GM18858 (cell line): ENCODE measurements around the gene KCNMA1.
"Not testable (repeated sequence)": the region's sequence is repeated elsewhere in the genome, so short reads cannot be mapped to it uniquely, and the experiment has no call there.

Source experiments
- ATAC-seq: cut with Tn5 transposase; IDR thresholded peaks from one replicate; pipeline ENCODE4 v1.9.1; 2021; ENCODE audit not compliant: unreplicated experiment

The KCNMA1 gene

GRCh38 chr10:77608281-77608680 is 29.3 kb downstream of the KCNMA1 start:
- no peak for ATAC-seq

GRCh38 chr10:77606751-77607150 is 30.9 kb downstream of the KCNMA1 start:
- no peak for ATAC-seq

DNA sequence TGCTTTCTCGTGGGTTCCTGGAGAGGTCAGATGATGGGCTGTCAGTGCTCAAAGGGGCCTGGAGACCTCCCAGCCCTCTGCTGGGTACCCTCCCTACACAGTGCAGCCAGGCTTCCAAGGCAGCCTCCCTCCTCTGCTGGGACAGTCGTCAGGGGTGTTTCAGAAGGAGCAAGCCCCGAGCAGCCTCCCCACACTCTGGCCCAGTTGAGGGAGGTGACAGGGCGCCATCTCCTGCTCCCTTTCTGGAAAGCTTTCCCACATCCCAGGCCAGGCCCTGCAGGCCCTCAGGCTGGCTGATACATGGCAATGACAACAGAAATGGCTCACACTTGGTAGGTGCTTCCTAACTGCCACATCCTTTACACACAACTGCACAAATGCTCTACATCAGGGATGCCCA is 32.1 kb downstream of the KCNMA1 start:
- ATAC-seq, result no peak

DNA sequence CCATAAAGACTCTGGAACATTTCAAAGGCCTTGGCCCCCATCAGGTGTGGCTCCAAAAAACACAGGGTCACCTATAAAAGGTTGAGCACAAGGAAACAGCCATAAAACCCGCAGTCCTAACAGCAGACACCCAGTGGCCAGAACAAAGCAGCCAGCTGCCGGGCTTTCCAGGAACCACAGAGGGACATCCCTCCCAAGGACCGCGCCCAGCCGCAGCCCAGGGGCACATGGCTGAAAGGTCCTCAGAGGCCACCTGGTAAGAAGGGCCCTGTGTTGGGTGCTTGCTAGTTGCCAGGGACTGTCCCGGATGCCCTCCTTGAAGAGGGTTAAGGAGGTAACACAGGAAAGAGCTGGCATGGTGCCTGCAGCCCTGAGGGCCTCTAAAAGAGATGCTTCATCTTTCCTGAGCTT is 32.7 kb downstream of the KCNMA1 start:
- no peak for ATAC-seq

DNA sequence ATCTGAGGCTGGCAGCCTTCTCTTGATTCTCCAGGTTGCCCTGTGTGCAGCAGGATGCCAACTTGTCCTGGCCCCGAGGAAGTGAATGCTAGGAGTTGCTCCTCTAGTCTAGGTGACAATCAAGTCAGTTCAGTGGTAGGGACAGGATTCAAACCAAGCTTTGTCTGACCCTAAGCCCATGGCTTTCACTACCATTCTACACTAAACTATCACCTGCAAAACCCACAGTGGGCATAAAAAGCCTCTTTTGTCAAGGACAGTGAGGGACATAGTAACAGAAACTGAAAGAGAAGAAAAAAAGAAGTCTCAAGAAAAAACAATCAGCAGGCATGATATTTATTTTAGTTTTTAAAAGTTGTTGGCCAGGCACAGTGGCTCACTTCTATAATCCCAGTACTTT is 33.5 kb downstream of the KCNMA1 start:
- ATAC-seq, result no peak

GRCh38 chr10:77603534-77603927 is 34.1 kb downstream of the KCNMA1 start:
- peak; percentile 55 for ATAC-seq

- no peak for ATAC-seq
Measured at GRCh38 chr10:77602913-77603533, 34.6 kb downstream of the KCNMA1 start.

DNA sequence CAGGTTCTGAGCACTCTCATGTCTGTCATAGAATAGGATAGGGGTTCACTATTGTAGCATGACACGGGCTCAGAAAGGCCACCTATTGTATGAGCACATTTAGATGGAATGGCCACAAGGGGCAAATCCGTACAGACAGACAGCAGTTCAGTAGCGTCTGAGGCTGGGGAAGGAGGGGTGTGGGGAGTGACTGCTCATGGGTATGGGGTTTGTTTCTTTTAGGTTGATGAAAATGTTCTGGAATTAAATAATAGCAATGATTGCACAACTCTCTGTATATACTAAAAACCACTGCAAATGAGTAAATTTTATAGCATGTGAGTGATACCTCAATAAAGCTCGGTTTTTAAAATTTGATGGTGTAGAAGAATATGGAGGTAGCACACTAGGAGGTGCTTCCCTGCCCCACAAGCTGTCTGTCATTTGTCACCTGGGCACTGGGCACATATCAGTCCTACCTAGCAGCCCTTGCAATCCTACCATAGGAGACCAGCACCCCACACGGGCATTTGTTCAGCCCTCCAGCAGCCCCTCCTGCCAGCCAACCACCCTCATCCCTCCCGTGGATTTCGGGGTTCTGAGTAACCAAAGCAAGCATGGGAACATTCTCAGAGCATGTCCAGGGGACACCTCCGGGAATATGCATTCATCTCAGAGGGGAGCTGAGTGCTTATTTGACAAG is 35.2 kb downstream of the KCNMA1 start:
- ATAC-seq, result no peak

DNA sequence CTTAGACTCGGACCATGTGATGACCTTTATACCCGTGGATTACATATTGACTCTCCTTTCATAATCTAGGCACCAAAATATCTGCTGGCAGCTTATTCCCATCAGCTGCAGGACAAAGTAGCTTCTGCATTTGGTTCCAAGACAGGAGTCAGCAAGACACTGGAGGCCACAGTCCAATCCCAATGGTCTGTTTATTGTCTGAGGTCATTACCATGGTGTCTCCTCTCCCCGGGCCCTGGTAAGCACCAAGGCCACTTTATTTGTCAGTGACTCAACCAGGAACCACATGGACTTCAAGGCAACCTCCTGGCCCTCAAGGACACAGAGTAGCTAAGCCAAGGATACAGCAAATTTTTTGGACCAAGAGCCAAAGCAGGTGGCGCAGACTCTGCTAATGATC is 36.1 kb downstream of the KCNMA1 start:
- no peak for ATAC-seq

DNA sequence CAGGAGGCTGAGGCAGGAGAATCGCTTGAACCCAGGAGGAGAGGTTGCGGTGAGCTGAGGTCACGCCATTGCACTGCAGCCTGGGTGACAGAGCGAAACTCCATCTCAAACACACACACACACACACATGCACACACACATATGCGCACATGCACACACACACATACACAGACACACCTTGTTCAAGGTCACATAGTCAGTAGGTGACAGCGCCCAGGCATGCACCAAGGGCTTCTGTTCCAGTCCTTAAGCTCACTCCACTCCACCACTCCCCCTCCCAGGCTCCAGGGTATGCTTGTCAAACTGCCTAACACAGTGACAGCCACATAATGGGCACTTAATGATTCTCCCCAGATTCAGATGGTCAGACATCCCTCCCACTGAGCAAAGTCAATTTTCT is 37.0 kb downstream of the KCNMA1 start:
- no peak for ATAC-seq

DNA sequence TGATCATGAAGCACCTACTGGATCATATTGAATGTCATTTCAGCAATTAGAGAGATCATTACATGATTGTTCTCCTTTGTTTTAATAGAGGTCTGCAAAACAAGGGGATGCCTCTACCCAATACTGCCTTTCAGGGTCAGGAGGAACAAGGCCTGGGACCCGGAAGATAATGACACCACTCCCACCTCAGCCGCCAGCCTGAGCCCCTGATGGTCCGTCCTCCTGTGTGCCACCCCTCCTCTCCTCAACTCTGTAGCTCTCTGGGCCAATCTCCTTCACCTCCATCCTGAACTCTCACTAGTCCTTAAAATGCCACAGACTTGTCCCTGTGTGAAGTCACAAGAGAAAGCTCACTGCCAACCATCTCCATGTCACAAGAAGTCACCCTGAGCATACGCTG is 38.0 kb downstream of the KCNMA1 start:
- no peak for ATAC-seq

- no peak for ATAC-seq
Measured at GRCh38 chr10:77598606-77599005, 39.0 kb downstream of the KCNMA1 start.

GRCh38 chr10:77597560-77597959 is 40.0 kb downstream of the KCNMA1 start:
- ATAC-seq, result no peak

DNA sequence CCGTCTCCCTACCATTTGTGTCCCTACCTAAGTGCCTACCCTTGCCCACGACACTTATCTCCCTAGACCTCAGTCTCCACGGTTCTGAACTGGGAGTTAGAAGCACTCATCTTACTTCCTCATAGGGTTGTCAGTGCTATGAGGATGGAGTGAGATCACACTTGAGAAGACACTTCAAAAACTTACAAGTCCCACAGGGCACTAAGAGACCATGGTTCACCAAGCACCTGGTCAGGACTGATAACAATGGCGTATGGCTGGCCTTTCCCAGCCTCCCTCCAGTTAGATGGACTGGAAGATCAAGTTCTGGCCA is 43.2 kb downstream of the KCNMA1 start:
- no peak for ATAC-seq

DNA sequence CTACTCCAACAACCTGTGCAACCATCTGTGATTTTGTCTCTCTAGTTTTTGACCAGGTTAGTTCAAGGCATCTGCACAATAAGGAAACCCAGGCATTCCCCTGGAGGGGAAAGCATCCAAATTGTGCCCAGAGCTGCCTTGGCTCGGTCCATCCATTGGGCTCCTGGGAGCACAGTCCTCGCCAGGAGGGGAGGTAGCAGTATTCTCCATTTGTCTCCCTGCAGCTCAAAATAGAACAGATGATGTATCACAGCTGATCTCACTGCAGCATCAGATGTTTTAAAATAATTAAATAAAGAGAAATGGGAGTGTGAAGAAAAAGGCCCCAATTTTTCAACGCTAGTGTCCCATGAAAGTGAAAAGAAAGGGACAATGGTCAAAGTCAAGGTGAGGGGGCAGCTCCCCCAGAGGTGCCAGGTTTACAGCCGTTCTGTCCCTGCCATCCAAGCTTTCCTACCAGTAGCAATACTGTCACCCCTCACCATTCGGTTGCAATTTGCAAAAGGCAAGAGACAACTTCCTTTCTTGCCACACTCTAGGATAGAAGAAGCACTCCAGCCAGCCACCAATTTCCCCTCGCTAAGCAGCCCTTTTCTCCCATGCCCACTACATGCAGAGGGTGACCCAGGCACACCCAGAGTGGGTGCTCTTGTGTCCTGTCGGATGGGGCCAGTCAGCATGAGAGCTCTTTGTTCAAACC is 43.7 kb downstream of the KCNMA1 start:
- no peak for ATAC-seq

DNA sequence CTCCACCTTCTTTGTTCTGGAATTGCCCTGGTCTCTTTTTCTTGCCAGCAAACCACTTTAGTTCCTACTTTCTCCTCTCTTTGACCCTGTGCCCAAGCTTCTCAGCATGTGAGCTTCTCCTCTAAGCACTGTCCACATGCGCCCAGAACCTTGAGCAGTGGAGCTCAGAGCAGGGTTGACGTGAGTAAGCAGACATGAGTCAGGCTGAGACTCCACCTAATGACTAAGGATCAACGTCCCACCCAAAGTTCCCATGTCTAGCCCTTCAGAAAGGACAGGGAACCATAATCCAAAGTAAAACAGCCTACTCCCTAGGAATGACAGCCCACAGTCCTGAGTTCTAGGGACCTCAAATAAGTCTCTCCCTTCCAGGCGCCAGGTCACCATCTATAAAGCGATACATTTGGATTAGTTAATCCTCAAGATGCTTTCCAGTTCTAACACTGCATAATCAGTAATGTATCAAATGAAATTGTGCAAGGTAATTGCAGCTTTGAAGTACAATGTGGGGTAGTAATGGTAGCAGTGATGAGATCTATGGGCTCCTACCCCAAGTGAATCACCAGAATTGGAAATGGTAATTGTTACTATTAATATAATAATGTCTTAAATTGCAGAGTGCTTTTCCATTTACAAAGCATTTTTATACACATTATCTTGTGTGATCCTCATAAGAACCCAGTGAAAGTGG is 44.5 kb downstream of the KCNMA1 start:
- ATAC-seq, result no peak

DNA sequence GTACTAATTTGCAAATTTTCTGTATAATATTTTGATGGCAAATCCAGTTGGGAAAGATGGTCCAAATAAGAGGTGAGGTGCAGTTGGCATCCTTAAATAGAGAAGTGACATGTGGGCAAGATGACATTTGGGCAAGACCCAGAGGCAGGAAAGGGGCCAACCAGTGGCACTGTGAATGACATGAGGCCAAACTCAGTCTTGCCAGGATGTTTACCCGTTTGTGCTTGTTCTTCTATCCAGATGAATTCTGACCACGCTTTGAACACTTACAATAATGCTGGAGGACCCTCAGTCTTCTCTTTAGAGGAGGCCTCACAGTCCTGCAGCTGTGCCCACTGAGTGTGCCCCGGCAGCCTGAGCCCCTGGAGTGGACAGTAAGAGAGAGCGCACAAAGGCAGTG is 45.1 kb downstream of the KCNMA1 start:
- ATAC-seq, result no peak

GRCh38 chr10:77591238-77591880 is 46.2 kb downstream of the KCNMA1 start:
- no peak for ATAC-seq

DNA sequence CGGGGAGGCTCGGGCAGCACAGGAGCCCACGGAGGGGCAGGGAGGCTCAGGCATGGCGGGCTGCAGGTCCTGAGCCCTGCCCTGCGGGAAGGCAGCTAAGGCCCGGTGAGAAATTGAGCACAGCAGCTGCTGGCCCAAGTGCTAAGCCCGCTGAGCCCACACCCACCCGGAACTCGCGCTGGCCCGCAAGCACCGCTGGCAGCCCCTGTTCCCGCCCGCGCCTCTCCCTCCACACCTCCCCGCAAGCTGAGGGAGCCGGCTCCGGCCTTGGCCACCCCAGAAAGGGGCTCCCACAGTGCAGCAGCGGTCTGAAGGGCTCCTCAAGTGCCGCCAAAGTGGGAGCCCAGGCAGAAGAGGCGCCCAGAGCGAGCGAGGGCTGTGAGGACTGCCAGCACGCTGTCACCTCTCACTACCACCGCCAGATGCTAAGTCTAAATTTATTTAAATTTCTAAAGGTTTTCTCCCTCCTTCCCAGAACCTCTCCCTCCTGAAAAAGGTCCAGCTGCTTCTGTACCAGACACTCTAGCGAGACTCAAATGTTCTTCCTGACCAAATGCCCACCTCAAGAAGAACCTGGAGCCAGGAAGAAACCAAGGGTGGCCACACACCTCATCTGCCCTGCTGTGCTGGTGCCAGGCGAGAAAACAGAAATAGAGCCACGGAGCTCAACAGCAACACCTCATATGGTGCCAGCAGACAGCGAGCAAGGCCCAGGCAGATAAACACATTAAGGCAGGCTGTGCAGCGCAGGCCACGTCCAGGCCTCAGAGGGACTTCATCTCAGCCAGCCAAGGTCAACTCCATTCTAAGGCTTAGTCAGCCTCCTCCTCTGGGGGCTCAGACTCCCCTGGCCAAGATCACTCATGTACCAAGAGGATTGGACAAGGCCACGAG is 47.0 kb downstream of the KCNMA1 start:
- ATAC-seq, result no peak

DNA sequence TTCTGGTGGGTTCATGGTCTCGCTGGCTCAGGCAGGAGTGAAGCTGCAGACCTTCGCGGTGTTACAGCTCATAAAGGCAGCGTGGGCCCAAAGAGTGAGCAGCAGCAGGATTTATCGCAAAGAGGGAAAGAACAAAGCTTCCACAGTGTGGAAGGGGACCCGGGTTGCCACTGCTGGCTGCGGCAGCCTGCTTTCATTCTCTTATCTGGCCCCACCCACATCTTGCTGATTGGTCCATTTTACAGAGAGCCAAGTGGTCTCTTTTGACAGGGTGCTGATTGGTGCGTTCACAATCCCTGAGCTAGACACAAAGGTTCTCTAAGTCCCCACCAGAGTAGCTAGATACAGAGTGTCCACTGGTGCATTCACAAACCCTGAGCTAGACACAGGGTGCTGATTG is 47.9 kb downstream of the KCNMA1 start:
- not testable (repeated sequence) for ATAC-seq
